HEK293T (cell line): Measurements from ENCODE around the gene PAPSS2.

Experiments
- ARNT ChIP-seq: fragments of 450-650 bp; IDR thresholded peaks from 2 replicates; pipeline ENCODE4 v1.6.1; 2017; ENCODE audit warnings: mild to moderate bottlenecking
- BHLHE40 ChIP-seq: fragments of 450-650 bp; IDR thresholded peaks from 2 replicates; pipeline ENCODE4 v1.6.1; 2016; ENCODE audit warnings: mild to moderate bottlenecking, moderate library complexity, borderline replicate concordance
- CTBP1 ChIP-seq: fragments of 450-650 bp; IDR thresholded peaks from 2 replicates; pipeline ENCODE4 v1.6.1; 2016; ENCODE audit warnings: borderline replicate concordance
- FOXK2 ChIP-seq: fragments of 450-650 bp; IDR thresholded peaks from 2 replicates; pipeline ENCODE4 v1.6.1; 2016; ENCODE audit warnings: mild to moderate bottlenecking
- FOXM1 ChIP-seq: fragments of 450-650 bp; IDR thresholded peaks from 2 replicates; pipeline ENCODE4 v1.6.1; 2017; ENCODE audit warnings: mild to moderate bottlenecking, borderline replicate concordance
- HDGF ChIP-seq: fragments of 450-650 bp; IDR thresholded peaks from 2 replicates; pipeline ENCODE4 v1.6.1; 2017; ENCODE audit warnings: antibody characterized with exemption, borderline replicate concordance
- L3MBTL2 ChIP-seq: fragments of 450-650 bp; conservative IDR thresholded peaks from 2 replicates; pipeline ENCODE4 v1.6.1; 2016; ENCODE audit warnings: mild to moderate bottlenecking
- SP1 ChIP-seq: fragments of 450-650 bp; IDR thresholded peaks from 2 replicates; pipeline ENCODE4 v1.6.1; 2017
- TARDBP ChIP-seq: fragments of 450-650 bp; IDR thresholded peaks from 2 replicates; pipeline ENCODE4 v1.6.1; 2016
- ZNF384 ChIP-seq: fragments of 450-650 bp; IDR thresholded peaks from 2 replicates; pipeline ENCODE4 v1.6.1; 2016
- TF ChIP-seq, protein P1 (sequence below): fragments of 450-650 bp; IDR thresholded peaks from 2 replicates; pipeline ENCODE4 v1.6.1; 2016

DNA sequence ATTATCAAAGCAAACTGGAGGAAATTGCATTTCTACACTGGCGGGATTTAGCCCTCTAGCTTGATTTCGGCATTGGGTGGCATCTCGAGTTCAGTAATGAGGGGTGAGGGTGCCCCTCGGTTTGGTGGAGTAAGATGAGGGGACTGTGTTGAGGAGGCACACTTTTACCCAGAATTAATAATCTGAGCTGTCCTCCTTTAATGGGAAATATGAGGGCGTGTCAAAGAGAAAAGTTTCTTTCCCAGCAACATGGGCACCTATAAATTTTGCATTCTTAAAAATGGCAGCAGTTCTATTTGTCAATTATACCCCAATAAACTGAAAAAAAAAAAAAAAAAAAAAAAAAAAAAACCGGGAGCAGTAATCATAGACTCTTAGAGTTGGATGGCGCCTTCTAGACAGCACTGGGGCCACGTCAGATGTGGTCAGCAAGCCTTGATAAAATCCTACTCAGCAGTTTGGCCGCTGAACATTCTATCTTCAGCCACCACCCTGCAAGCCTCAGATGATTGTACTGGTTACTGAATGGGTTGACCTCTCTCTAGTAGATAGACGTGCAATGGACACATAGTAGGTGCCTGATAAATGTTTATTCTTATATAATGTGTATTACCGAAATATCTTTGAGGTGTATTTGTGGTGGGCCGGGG is 931 bp downstream of the PAPSS2 start:
- no peak for TF ChIP-seq FOXK2
- TF ChIP-seq FOXM1 = no peak
- TF ChIP-seq SP1 = no peak
- TF ChIP-seq HDGF = no peak
- no peak for TF ChIP-seq ARNT
- TF ChIP-seq L3MBTL2 = no peak
- TF ChIP-seq TARDBP = no peak
- no peak for TF ChIP-seq ZNF384
- no peak for TF ChIP-seq CTBP1
- TF ChIP-seq, protein P1, sequence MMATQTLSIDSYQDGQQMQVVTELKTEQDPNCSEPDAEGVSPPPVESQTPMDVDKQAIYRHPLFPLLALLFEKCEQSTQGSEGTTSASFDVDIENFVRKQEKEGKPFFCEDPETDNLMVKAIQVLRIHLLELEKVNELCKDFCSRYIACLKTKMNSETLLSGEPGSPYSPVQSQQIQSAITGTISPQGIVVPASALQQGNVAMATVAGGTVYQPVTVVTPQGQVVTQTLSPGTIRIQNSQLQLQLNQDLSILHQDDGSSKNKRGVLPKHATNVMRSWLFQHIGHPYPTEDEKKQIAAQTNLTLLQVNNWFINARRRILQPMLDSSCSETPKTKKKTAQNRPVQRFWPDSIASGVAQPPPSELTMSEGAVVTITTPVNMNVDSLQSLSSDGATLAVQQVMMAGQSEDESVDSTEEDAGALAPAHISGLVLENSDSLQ = no peak
- TF ChIP-seq BHLHE40 = no peak
